SK-N-MC (cell line): ENCODE results near the gene NOVA2.

Experiments used
- EZH2 ChIP-seq: fragments of 200-600 bp; sonication (generic); IDR thresholded peaks from one replicate; pipeline ENCODE4 v1.6.1; 2017; ENCODE audit warnings: antibody characterized with exemption
- POLR2AphosphoS5 ChIP-seq: IDR thresholded peaks from 2 replicates; pipeline ENCODE4 v1.6.1; 2012; ENCODE audit warnings: mild to moderate bottlenecking, low read depth, low read length, borderline replicate concordance

DNA sequence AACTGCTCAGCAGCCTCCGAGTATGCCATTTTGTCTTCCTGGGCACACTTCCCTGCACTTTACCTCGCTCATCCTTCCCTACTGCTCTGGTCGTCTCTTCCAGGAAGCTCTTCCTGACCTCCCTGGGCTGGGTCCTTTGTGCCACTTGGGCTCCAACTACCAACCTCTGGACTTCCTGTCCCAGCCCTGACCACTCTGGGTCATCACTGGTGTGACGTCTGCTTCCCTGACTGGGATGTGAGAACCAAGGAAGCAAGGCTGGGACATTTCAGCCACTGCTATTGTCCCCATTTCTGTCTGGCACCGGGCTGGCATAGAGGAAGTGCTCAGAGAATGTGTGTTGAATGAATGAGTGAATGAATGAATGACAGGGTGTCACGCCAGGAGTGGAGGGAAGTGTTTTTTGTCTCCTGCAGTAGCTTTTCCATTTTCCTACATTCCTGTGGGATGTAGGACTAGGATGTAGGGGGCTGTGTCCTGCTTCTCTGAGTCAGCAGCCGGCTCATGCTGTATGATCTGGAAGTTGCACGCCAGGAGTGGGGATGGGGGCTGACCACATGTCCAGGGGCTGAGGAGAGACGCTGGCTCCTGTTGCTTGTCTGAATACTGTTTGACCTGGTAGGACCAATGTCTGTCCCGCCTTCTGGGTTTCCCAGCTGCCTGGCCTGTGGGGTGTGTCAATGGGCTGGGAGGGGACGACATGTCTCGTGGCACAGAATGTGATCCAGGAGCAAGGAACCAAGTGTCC, 14.7 kb downstream of the NOVA2 start:
- TF ChIP-seq EZH2 = no peak
- no peak for TF ChIP-seq POLR2AphosphoS5
